HG02981 (cell line): Measurements from ENCODE around the gene WDR89.
"Not testable (repeated sequence)": the region's sequence is repeated elsewhere in the genome, so short reads cannot be mapped to it uniquely, and the experiment has no call there.

Experiments used
- ATAC-seq: cut with Tn5 transposase; IDR thresholded peaks from one replicate; pipeline ENCODE4 v1.9.1; 2021; ENCODE audit warnings: mild to moderate bottlenecking, moderate library complexity; ENCODE audit not compliant: unreplicated experiment

The WDR89 gene, protein sequence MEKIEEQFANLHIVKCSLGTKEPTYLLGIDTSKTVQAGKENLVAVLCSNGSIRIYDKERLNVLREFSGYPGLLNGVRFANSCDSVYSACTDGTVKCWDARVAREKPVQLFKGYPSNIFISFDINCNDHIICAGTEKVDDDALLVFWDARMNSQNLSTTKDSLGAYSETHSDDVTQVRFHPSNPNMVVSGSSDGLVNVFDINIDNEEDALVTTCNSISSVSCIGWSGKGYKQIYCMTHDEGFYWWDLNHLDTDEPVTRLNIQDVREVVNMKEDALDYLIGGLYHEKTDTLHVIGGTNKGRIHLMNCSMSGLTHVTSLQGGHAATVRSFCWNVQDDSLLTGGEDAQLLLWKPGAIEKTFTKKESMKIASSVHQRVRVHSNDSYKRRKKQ

DNA sequence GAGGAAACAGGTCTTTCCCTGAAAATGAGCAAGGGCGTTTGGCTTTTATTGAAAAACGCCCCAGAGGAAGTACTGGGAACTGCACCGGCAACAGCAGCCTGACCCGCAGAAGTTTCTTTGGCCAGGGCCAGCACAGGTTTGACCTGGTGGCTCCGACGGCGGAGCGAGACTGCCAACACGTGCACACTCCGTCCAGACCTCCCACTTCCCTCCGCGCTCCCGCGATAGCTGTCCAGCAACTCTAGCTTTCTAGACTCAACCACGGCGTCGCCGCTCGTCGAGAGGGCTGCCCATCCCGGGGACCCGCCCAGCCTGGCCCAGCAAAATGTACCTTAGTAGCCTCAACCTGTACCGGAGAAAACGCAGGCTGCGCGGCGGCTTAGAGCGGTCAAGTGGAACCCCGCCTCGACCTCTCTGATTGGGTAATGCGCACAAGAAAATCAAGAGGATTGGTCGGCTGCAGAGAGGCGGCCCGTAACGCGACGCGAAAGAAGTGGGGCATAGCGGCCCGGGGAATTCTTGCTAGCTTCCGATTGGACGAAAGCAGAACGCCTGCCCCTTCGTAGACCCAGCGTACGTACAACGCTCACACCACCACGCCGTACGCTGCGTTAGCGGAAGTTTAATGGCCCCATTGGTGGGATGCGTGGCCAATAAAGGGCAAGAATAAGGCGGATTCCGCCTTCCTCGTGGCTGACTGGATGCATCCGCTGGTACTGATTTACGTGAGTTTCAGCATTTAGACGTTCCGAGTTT is at the start of gene WDR89:
WDR89 (minus strand) TSS at position 399 of the 756 bp plus-strand sequence. CDS start 41,929 bp downstream, outside the sequence.
- ATAC-seq = peak; percentile 81

DNA sequence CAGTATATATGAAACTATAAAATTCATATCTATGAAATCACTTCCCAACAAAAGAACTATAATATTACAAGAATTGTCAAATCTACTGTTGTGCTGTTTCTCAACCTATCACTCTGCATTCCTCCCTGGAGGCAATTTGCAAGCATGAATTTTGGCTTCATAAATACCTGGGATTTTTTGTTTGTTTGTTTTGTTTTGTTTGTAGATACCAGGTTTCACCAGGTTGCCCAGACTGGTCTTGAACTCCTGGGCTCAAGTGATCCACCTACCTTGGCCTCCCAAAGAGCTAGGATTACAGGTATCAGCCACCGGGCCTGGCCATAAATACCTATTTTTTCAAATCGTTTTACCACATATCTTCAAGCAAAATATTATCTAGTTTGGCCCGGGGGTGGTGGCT is 47.5 kb upstream of the WDR89 start:
- no peak for ATAC-seq

DNA sequence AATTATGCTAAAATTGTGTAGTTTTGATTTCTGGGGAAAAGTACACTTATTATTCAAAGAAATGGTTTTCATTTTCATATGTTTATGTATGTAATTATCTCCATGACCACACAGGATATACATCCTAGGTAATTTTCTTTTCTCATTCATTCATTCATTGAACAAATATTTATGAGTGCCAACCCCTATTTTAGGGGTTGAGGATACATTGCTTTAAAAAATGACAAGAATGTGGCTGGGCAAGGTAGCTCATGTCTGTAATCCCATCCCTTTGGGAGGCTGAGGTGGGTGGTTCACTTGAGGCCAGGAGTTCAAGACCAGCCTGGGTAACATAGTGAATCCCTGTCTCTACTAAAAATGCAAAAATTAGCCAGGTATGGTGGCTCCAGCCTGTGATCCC is 45.3 kb upstream of the WDR89 start:
- ATAC-seq = no peak

DNA sequence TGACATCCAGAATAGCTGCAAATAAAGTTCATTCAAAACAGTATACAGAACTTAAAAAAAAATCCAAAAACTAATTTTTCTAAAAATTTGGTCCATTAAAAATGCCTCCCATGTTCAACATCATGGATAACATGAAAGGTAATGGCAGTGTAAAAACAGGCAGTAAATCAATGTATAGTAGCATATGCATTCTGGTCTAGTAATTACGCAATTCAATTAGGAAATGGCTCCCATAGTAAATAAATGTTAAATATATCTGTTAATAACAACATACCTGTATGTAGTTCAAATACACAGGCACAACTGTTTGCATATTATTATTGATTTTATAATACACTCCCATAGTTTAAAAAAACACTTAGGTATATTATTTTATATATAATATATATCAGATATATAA is 43.7 kb upstream of the WDR89 start:
- ATAC-seq = no peak

DNA sequence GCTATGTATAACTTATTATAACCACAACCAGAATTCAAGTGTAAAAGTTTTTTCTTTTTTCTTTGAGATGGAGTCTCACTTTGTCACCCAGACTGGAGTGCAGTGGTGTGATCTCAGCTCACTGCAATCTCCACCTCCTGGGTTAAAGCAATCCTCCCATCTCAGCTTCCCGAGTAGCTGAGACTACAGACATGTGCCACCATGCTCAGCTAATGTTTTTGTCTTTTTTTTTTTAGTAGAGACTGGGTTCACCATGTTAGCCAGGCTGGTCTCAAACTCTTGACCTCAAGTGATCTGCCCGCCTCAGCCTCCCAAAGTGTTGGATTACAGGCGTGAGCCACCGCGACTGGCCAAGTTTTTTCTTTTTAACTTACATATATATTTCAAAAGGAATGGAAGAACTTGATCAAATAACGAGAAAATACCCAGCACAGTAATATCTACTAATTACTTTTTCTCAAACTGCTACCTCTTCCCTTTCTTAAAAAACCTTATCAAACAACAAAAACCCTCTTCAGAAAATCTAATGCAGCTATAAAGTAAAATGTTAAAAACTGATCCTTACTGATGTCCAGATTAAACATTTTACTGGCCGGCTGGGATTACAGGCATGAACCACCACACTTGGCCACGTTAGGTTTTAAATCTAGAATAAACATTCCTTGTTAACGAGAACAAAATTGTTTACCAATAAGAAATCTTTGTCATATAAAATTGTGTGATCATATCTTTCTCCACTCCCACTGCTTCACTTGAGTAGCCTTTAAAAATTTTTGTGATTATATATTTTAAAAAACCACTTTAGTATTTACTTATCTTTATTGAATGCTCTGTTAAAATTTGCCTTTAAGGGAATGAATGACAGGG is 41.3 kb upstream of the WDR89 start:
- ATAC-seq = no peak

DNA sequence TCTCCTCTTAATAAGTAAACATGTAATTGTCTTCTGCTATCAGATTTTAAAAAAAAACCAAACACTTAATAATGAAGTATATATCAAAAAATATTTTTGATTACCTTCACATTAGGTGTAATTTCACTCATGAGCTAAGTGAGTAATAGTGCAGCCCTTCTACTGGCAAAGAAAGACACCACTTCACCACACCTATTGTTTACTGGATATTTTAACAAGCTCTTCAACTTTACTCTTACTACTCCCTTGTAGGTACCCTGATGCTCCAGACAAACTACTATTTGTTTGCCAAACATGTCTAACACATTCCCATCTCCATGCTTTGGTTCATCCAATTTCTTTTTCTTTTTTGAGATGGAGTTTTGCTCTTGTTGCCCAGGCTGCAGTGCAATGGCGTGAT is 36.9 kb upstream of the WDR89 start:
- no peak for ATAC-seq

DNA sequence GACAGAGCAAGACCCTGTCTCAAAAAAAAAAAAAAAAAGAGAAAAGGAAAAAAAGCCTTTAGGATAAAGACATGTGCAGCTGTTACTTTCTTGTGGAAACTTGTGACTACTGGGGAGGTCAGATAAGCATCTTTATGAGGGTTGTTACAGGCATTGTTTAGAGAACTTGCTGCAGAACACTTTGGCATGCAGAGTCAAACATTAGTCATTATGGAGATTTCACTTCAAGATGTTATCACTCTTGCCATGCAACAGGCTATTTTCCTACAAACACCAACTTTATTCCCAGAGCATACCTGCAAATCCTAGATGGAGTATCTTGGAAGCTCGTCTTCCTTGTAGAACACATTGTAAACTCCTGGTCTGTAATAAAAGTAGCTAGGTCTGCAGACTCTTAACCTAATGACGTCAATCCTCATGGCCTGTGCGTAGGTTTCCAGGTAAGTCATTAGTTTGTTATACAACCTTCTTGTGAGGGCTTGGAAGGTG is 36.3 kb upstream of the WDR89 start:
- ATAC-seq = no peak

DNA sequence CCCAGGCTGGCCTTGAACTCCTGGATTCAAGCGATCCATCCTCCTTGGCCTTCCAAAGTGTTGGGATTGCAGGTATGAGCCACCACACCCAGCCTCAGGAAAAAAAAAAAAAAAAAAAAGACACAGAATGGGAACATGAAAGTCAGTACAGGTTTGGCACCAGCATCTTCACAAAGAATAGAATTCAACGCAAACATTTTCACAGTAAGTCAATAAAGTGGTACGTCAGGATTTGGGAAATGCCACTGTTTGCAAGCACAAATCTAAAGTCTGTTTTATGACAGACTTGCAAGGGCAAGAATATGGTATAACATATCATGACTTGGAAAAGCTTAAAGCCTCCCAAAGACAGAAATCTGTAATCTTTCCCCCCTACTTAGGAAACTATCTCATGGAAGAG is 34.9 kb upstream of the WDR89 start:
- ATAC-seq = no peak

DNA sequence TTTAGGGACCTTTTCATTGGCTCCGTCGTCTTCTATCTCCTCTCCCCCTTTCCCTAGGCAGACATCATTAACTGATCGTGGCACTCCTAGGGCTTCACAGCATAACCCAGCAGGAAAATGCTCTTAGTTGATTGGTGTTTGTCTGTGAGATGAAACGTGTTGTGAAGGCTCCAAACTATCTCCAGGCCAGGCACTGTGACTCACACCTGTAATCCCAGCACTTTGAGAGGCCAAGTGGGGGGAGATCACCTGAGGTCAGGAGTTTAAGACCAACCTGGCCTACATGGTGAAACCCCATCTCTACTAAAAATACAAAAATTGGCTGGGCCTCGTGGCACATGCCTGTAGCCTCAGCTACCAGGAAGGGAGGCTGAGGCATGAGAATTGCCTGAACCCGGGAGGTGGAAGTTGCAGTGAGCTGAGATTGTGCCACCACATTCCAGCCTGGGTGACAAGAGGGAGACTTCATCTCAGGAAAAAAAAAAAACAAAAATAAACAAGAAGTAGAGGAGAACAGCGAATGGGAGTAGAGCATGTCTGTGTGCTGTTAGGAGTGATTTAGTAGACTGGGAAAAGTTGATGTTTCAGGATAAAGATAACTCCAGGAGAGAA is 32.3 kb upstream of the WDR89 start:
- ATAC-seq = no peak

DNA sequence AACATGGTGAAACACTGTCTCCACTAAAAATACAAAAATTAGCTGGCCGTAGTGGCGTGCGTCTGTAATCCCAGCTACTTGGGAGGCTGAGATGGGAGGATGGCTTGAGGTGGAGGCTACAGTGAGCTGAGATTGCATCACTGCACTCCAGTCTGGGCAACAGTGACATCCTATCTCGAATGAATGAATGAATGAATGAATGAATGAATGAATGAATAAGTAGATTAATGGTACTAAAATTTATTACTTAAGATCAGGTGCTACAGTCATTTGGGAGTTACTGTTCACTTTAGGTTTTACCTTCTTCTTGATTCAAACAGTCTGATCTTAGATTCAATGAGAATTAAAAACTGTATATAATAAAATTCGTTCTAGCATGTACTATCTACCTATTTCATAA is 31.6 kb upstream of the WDR89 start:
- ATAC-seq = no peak

DNA sequence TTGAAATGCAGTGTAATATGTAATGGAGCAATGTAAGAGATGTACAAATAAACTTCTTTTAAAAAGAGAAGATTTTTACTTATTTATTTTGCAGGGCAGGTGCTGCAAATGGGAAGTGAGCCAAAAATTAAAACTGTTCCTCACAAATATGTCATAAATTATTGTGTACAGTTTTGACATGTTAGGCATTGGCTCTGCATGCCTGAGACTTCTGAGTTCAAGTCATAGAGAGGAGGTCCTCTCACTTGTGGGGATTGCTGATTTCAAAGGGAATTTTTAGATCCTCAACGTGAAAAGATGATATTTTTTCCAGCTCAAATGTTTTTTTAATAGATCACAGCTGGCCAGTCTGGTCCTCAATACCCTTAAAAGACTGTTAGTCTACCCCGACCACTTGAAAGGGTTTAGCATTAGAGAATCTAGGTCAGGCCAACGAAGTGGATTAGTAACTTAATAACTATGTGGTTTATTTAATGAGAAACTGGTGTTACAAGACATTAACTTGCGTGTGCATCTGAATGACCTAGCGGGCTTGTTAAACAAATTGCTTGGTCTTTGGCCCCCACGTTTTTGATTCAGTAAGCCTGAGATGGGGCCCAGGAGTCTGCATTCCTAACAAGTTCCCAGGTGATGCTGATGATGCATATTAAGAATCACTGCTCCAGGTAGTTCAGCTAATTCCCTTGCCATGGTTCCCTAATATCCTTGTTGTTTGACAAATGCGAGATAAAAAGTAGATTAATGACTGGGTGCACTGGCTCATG is 30.9 kb upstream of the WDR89 start:
- ATAC-seq = peak; percentile 91

DNA sequence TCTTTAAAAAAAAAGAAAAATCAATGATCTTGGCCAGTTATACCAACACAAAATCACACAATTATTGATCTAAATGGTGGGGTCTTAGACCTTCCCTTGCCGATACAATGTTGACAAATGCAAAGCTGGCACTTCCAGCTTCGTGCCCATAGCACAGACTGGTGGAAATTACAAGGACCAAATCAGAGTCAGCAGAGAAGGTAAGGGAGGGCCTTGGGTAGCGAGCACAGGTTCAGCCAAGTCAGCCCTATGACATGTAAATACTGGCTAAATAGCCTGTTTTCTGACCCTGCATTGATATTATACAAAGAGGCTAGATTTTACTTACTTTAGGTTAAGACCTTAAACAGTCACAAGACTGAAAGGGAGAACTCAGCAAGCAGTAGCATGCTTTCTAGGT is 30.3 kb upstream of the WDR89 start:
- no peak for ATAC-seq

DNA sequence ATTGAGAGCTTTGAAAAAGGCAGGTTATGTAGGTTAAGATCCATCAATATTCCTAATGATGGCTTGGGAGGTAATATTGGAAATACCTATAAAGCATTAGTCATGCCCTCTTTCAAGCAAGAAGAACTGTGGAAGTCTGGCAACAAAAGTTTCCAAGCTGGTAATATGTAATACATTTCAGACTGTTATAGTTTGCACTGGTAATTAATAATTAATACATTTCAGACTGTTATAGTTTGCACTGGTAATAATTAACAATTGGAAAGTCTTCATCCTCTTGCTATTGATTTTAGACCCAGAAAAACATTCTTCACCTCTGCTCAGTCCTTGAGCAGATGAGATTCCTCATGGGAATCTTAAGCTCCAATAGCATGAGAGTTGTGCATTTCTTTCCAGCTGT is 29.0 kb upstream of the WDR89 start:
- ATAC-seq = peak; percentile 43

DNA sequence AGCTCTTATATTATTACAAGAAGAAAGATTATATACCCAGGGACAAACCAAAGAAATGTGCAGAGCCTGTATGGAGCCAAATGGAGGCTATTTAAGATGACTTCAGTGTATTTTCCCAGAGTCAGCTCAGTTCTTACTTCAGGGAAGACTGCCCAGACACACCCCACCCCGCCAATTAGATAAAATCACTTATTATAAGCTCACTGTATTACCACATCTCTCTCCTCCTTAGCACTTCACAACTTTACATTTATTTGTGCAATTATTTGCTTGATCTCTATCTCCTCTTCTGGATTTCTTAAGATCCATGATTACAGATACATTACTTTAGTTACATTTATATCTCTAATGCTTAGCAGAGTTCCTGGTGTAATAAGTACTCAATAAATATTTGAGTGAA is 24.7 kb upstream of the WDR89 start:
- ATAC-seq = no peak

DNA sequence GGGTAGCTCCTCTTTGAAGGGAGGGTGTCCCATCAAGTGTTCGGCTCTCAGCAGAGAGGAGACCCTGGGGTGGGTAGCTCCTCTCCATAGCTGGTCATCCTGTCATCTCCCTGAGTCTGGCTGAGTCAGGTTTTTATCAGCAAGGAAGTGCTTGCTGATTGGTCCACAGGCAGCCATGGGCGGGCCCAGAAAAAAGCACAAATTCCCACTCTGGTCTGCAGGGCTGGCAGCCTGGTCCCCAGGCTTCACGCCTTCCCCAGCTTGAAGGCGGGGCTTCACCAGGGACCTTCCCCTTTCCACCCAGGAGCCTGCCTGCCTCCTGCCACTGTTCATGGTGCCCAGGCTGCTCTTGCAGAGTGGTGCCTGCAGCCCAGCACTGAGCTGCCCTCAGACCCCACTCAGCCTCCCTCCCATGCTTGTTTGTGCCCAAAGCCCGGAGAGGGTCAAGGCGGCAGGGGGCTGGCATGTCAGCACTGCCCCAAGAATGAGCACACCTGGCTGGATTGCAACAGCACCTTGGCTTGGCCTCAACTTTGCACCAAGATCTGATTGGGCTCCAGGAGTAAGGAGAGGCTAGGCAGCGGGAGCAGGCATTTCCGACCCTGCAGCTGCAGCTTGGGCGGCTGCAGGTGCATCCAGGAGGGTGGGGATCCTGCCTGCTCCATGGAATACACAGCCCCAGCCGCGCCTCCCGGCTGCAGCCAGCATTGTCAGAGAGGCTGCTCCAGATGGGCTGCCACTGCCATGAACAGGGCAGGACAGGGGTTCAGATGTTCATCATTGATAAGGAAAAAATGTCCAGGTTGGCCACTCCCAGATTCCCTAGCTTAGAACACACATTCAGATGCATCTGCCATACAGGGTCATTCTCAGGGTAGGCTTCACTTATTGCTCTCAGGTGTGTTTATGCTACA is 22.0 kb upstream of the WDR89 start:
- no peak for ATAC-seq

DNA sequence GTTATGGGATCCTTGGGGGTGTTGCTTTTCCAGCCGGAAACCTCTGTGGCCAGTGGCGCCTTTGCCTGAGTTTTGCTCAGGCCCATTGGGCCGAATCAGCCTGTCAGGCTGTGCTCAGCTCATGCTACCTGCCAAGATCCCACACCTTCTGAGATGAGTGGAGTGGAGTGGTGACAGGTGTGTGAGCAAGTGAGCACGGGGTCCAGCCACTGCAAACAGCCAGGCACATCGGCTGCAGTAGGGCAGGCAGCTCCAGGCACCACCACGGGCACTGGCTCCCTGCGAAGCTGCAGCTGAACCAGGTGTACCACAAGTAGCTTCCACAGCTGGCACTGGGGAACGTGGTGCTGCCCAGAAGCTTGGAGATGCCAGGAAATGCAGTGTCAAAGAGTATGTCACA is 21.1 kb upstream of the WDR89 start:
- no peak for ATAC-seq

DNA sequence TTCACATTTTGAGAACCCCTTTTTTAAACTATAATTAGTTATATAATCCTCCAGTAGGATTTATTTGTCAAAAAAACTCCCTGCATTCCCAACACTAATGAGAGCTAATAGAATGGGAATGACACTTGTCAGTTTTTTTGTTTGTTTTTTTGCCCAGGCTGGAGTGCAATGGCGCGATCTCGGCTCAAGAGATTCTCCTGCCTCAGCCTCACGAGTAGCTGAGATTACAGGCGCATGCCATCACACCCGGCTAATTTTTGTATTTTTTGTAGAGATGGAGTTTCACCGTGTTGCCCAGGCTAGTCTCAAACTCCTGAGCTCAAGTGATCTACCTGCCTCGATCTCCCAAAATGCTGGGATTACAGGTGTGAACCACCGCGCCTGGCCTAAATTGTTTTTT is 20.2 kb upstream of the WDR89 start:
- ATAC-seq = not testable (repeated sequence)

DNA sequence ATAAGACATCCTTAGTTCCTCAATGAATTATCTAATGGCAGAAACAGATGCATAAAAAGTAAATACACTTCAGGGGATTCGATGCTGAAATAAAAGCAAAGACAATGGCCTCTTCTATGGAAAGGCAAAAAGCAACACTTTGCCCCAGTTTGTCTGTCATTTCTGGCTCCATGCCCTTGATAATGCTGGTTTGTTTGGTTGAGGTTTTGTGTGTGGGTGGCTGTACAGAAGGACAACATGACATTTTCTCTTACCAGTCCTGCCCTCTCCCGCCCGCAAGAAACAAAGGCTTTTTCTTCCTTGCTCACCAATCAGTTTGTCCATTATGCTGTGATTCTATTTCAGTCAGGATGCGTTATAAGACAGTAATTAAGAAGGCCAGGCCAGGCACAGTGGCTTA is 18.1 kb upstream of the WDR89 start:
- no peak for ATAC-seq

DNA sequence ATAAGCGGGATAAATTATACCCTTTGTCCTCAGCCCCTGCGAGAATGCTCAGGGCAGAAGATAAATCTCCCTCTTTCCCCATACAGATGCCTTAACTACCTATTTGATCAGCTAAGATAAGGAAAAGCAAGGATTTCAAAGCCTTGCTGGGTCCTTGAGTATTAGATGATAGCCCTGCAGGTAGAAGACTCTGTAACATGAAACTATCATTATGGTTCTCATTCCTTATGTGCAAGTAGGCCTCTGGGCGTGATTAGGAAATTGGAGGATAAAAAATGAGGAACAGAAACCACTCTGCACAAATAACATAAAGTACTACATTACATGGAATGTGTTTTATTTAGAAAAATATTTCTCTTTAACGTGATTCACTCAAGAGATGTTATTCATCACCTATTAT is 14.5 kb upstream of the WDR89 start:
- ATAC-seq = no peak
